Activated CD4-positive, alpha-beta T cell treated with anti-CD3 and anti-CD28 coated beads, Interleukin-2, amount 50 U/mL, for 1 hour (primary cell): ENCODE measurements around the gene IMPG1.

Source experiments
- DNase-seq: peaks from one replicate; pipeline ENCODE4 v3.0.0-alpha.2; 2020

Gene IMPG1

GRCh38 chr6:75892384-75892783 lies 180.1 kb downstream of the IMPG1 start:
- DNase-seq, result no peak

DNA sequence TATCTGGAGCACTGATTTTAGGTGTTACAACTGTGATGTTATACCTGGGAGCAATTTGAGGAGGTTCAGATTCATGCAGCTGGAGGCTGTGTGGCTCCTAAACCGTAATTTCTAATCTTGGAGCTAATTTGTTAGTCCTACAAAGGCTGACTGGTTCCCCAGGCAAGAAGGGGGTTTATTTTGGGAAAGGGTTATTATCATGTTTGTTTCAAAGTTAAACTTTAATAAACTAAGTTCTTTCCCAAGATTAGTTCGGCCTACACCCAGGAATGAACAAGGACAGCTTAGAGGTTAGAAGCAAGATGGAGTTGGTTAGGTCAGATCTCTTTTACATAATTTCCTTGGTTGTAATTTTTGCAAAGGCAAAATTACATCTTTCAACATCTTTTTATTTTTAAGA lies 187.6 kb downstream of the IMPG1 start:
- no peak for DNase-seq

- no peak for DNase-seq
Measured at GRCh38 chr6:75882734-75883133, 189.7 kb downstream of the IMPG1 start.

GRCh38 chr6:75880305-75880704 lies 192.2 kb downstream of the IMPG1 start:
- DNase-seq, result no peak

- no peak for DNase-seq
Measured at GRCh38 chr6:75876152-75876551, 196.3 kb downstream of the IMPG1 start.

DNA sequence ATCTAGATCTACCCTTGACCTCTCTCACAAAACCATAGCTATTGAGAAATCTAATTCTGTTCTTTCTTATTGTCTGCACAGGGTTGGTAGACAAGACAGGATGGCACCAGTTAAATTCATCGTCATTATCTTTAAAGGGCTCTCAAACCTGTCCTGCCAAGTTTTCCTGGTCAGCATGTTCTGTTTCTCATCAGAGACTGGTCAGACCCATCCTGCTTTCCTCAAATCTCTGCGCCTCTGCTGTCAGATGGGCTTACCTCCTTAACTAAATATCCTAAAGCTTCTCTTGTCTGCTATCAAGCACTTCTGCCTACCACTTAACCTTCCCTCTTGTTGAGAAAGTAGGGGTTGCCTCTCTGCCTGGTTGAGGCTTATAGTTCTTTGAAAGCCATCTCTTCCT lies 198.2 kb downstream of the IMPG1 start:
- no peak for DNase-seq
